ENCODE measurements around the gene EFL1.

Gene EFL1

GRCh38 chr15:82143390-82144385, 118.8 kb downstream of the EFL1 start:
- DNase-seq (ENCODE audit: low spot score): no peak
- H3K4me3 ChIP-seq: no peak overlapping the region
- H3K27ac ChIP-seq: no peak overlapping the region
- TF ChIP-seq CTCF (IDR thresholded peaks at IDR 0.05): no peak

GRCh38 chr15:82140886-82141285, 121.6 kb downstream of the EFL1 start:
- no peak for DNase-seq (ENCODE audit: low spot score)
- no peak overlapping the region for H3K4me3 ChIP-seq
- no peak for TF ChIP-seq CTCF (IDR thresholded peaks at IDR 0.05)
- H3K27ac ChIP-seq: no peak overlapping the region

GRCh38 chr15:82139823-82140268, 122.7 kb downstream of the EFL1 start:
- H3K4me3 ChIP-seq: no peak overlapping the region
- no peak overlapping the region for H3K27ac ChIP-seq
- peak; percentile 49 for TF ChIP-seq CTCF (IDR thresholded peaks at IDR 0.05)
- no peak for DNase-seq (ENCODE audit: low spot score)

GRCh38 chr15:82138306-82138705, 124.2 kb downstream of the EFL1 start:
- no peak overlapping the region for H3K27ac ChIP-seq
- H3K4me3 ChIP-seq: no peak overlapping the region
- no peak for TF ChIP-seq CTCF (IDR thresholded peaks at IDR 0.05)
- no peak for DNase-seq (ENCODE audit: low spot score)

- Histone ChIP-seq H3K27ac (no peak overlapping the region), H3K4me3 (no peak overlapping the region)
- no peak for DNase-seq (ENCODE audit: low spot score)
- no peak for TF ChIP-seq CTCF (IDR thresholded peaks at IDR 0.05)
Measured at GRCh38 chr15:82137261-82137660, 125.3 kb downstream of the EFL1 start.

- no peak for DNase-seq (ENCODE audit: low spot score)
- TF ChIP-seq CTCF (IDR thresholded peaks at IDR 0.05): no peak
- Histone ChIP-seq H3K4me3 (no peak overlapping the region), H3K27ac (no peak overlapping the region)
Measured at GRCh38 chr15:82136120-82136519, 126.4 kb downstream of the EFL1 start.

- no peak for DNase-seq (ENCODE audit: low spot score)
- Histone ChIP-seq H3K4me3 (no peak overlapping the region), H3K27ac (no peak overlapping the region)
- no peak for TF ChIP-seq CTCF (IDR thresholded peaks at IDR 0.05)
Measured at GRCh38 chr15:82135638-82136037, 126.9 kb downstream of the EFL1 start.
